ENCODE data around the gene TAF10. TPM values are rescaled to one million over a fixed set of nuclear protein-coding genes. Genes with fewer than 3 reads are reported as not detected.

The TAF10 gene
- total RNA-seq, 1 experiment from 2014 or later = 68.1 TPM

- Histone ChIP-seq H3K4me1 (no peaks in the 10 kb centered on the region), H3K9me3 (replicated peaks) (no peaks in the 10 kb centered on the region), H3K27ac (no peak overlapping the region), H3K36me3 (no peaks in the 10 kb centered on the region), H3K27me3 (no peaks in the 10 kb centered on the region), H3K4me3 (no peak overlapping the region)
- peak in 1 of 2 experiments; percentile 20 for DNase-seq
These were observed 48.8 kb downstream of the TAF10 start for GRCh38 chr11:6563121-6563619.

DNA sequence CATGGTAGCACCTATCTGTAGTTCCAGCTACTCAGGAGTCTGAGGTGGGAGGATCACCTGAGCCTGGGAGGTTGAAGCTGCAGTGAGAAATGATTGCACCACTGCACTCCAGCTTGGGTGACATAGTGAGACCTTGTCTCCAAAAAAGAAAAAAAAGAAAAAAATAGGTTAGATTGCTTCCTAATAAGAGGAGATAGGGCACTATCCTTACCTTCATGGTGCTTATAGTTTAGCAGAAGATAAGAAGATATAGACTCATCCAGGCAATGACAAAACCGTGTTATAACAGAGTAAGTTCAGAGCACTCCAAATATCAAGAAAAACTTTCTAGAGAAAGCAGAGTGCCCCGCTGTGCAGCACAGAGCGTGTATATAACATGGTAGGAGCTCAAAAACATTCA is 50.7 kb downstream of the TAF10 start:
- Histone ChIP-seq H3K4me3 (no peak overlapping the region), H3K4me1 (no peaks in the 10 kb centered on the region), H3K9me3 (replicated peaks) (no peaks in the 10 kb centered on the region), H3K27me3 (no peaks in the 10 kb centered on the region), H3K27ac (no peak overlapping the region), H3K36me3 (no peaks in the 10 kb centered on the region)
- DNase-seq = no peak

Other genes starting within 250 kb of the TAF10 start
- 12.0 and 13.0 TPM in 2 replicates for gene SMPD1, start 221.7 kb downstream of the TAF10 start, total RNA-seq (2014; rRNA removed; shearing (Covaris generic))
- gene APBB1, start 193.1 kb downstream of the TAF10 start, total RNA-seq (2014; rRNA removed; shearing (Covaris generic)) = 19.6 and 20.2 TPM in 2 replicates
- not detected in 2 replicates for gene HPX, start 171.2 kb downstream of the TAF10 start, total RNA-seq (2014; rRNA removed; shearing (Covaris generic))
- 10.0 and 15.6 TPM in 2 replicates for gene TRIM3, start 138.3 kb downstream of the TAF10 start, total RNA-seq (2014; rRNA removed; shearing (Covaris generic))
- 39.5 and 40.1 TPM in 2 replicates for gene ARFIP2, start 130.9 kb downstream of the TAF10 start, total RNA-seq (2014; rRNA removed; shearing (Covaris generic))
- gene TIMM10B, start 130.7 kb downstream of the TAF10 start, total RNA-seq (2014; rRNA removed; shearing (Covaris generic)) = 40.9 and 41.1 TPM in 2 replicates
- gene DNHD1, start 114.9 kb downstream of the TAF10 start, total RNA-seq (2014; rRNA removed; shearing (Covaris generic)) = 3.5 and 4.7 TPM in 2 replicates
- gene RRP8, start 8.6 kb downstream of the TAF10 start, total RNA-seq (2014; rRNA removed; shearing (Covaris generic)) = 15.8 and 15.9 TPM in 2 replicates
- 73.7 and 81.4 TPM in 2 replicates for gene ILK, start 8.4 kb downstream of the TAF10 start, total RNA-seq (2014; rRNA removed; shearing (Covaris generic))
- gene TPP1, start 7.2 kb upstream of the TAF10 start, total RNA-seq (2014; rRNA removed; shearing (Covaris generic)) = 8.1 and 8.7 TPM in 2 replicates
- 9.5 and 9.6 TPM in 2 replicates for gene DCHS1, start 43.6 kb upstream of the TAF10 start, total RNA-seq (2014; rRNA removed; shearing (Covaris generic))
- 44.2 and 45.5 TPM in 2 replicates for gene MRPL17, start 71.1 kb upstream of the TAF10 start, total RNA-seq (2014; rRNA removed; shearing (Covaris generic))
- gene OR2AG2, start 159.8 kb upstream of the TAF10 start, total RNA-seq (2014; rRNA removed; shearing (Covaris generic)) = not detected in 2 replicates
- not detected in 2 replicates for gene OR2AG1, start 170.8 kb upstream of the TAF10 start, total RNA-seq (2014; rRNA removed; shearing (Covaris generic))
- gene OR6A2, start 187.5 kb upstream of the TAF10 start, total RNA-seq (2014; rRNA removed; shearing (Covaris generic)) = not detected in 2 replicates
- gene OR10A5, start 233.5 kb upstream of the TAF10 start, total RNA-seq (2014; rRNA removed; shearing (Covaris generic)) = not detected in 2 replicates